Hepatocyte (in vitro differentiated cells): ENCODE measurements around the gene RBP5. TPM values are rescaled to one million over a fixed set of nuclear protein-coding genes. Genes with fewer than 3 reads are reported as not detected.
A peak's percentile ranks its signal among the peaks of the same experiment; 100 is the strongest.

Source experiments
- DNase-seq: peaks from one replicate; pipeline ENCODE4 v3.0.0-alpha.2; 2016; ENCODE audit warnings: low spot score
- H2AFZ ChIP-seq: fragments of 200-600 bp; sonication (generic); 2 replicates; pipeline ENCODE4 v1.6.0; 2016; ENCODE audit warnings: antibody characterized with exemption, mild to moderate bottlenecking
- H3K27ac ChIP-seq: fragments of 200-600 bp; sonication (generic); 2 replicates; pipeline ENCODE4 v1.5.1; 2016; ENCODE audit warnings: mild to moderate bottlenecking
- H3K27me3 ChIP-seq: fragments of 200-600 bp; sonication (generic); 2 replicates; pipeline ENCODE4 v1.6.1; 2016
- H3K36me3 ChIP-seq: fragments of 200-600 bp; sonication (generic); replicated peaks from 2 replicates; pipeline ENCODE4 v1.5.1; 2016; ENCODE audit warnings: low read depth; ENCODE audit not compliant: insufficient read depth
- H3K4me1 ChIP-seq: fragments of 200-600 bp; sonication (generic); 2 replicates; pipeline ENCODE4 v1.5.1; 2016; ENCODE audit warnings: mild to moderate bottlenecking, moderate library complexity; ENCODE audit not compliant: insufficient read depth
- H3K4me2 ChIP-seq: fragments of 200-600 bp; sonication (generic); 2 replicates; pipeline ENCODE4 v1.6.0; 2016
- H3K4me3 ChIP-seq: fragments of 200-600 bp; sonication (generic); 2 replicates; pipeline ENCODE4 v1.5.1; 2016; ENCODE audit warnings: mild to moderate bottlenecking
- H3K79me2 ChIP-seq: fragments of 200-600 bp; sonication (generic); 2 replicates; pipeline ENCODE4 v1.6.0; 2017; ENCODE audit warnings: mild to moderate bottlenecking
- H3K9me2 ChIP-seq: fragments of 200-600 bp; sonication (generic); replicated peaks from 2 replicates; pipeline ENCODE4 v1.6.0; 2017; ENCODE audit warnings: mild to moderate bottlenecking; ENCODE audit not compliant: insufficient read depth
- H3K9me3 ChIP-seq: fragments of 200-600 bp; sonication (generic); 2 replicates; pipeline ENCODE4 v1.5.1; 2016; ENCODE audit warnings: low read depth, mild to moderate bottlenecking
- H4K20me1 ChIP-seq: fragments of 200-600 bp; sonication (generic); 2 replicates; pipeline ENCODE4 v1.6.0; 2016; ENCODE audit warnings: mild to moderate bottlenecking; ENCODE audit not compliant: insufficient read depth, poor library complexity, severe bottlenecking
- EZH2 ChIP-seq: fragments of 200-600 bp; sonication (generic); IDR thresholded peaks from 2 replicates; pipeline ENCODE4 v1.6.1; 2016; ENCODE audit warnings: antibody characterized with exemption, mild to moderate bottlenecking, borderline replicate concordance
- EZH2phosphoT487 ChIP-seq: fragments of 200-600 bp; sonication (generic); IDR thresholded peaks from one replicate; pipeline ENCODE4 v1.6.1; 2018; ENCODE audit warnings: antibody characterized with exemption, mild to moderate bottlenecking, low read depth, moderate library complexity; ENCODE audit not compliant: unreplicated experiment, severe bottlenecking
- WGBS: methylation state at CpG from one replicate; pipeline ENCODE4 v1.1.6; 2016; ENCODE audit warnings: low lambda C conversion rate; ENCODE audit errors: missing lambda C conversion rate; 5-methylcytosine and 5-hydroxymethylcytosine counted together
- polyA plus RNA-seq: library from polyadenylated mRNA; unstranded; fragments of >200 nt; fragmentation: Nextera tagmentation; extraction: Ambion mirVana; gene quantifications from 2 replicates; pipeline ENCODE4 v1.2.1, GENCODE V29; 2016
- total RNA-seq: library from RNA; depleted of rRNA; stranded (reverse); fragments of >200 nt; gene quantifications from 2 replicates; pipeline ENCODE4 v1.2.3, GENCODE V29; 2014
- TF ChIP-seq, protein P1 (sequence below): fragments of 200-600 bp; sonication (generic); IDR thresholded peaks from 2 replicates; pipeline ENCODE4 v1.5.1; 2016; ENCODE audit warnings: antibody characterized with exemption, mild to moderate bottlenecking; ENCODE audit not compliant: poor library complexity

Gene RBP5
- total and polyA plus RNA-seq, 2 experiments from 2014 or later = 11.1 to 30.0 TPM

- H3K4me3 ChIP-seq = no peak overlapping the region
- no peaks in the 10 kb centered on the region for H3K36me3 ChIP-seq
- peak; percentile 64 for DNase-seq
- TF ChIP-seq, protein P1, sequence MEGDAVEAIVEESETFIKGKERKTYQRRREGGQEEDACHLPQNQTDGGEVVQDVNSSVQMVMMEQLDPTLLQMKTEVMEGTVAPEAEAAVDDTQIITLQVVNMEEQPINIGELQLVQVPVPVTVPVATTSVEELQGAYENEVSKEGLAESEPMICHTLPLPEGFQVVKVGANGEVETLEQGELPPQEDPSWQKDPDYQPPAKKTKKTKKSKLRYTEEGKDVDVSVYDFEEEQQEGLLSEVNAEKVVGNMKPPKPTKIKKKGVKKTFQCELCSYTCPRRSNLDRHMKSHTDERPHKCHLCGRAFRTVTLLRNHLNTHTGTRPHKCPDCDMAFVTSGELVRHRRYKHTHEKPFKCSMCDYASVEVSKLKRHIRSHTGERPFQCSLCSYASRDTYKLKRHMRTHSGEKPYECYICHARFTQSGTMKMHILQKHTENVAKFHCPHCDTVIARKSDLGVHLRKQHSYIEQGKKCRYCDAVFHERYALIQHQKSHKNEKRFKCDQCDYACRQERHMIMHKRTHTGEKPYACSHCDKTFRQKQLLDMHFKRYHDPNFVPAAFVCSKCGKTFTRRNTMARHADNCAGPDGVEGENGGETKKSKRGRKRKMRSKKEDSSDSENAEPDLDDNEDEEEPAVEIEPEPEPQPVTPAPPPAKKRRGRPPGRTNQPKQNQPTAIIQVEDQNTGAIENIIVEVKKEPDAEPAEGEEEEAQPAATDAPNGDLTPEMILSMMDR = peak; percentile 55
- no peak for TF ChIP-seq EZH2phosphoT487
- no peak overlapping the region for H3K4me2 ChIP-seq
- no peaks in the 10 kb centered on the region for H3K27me3 ChIP-seq
- no peaks in the 10 kb centered on the region for H3K79me2 ChIP-seq
- 68% methylated on average over 5 of the region's 5 CpGs for WGBS
- H3K9me2 ChIP-seq = no peaks in the 10 kb centered on the region
- H3K27ac ChIP-seq = no peak overlapping the region
- no peaks in the 10 kb centered on the region for H4K20me1 ChIP-seq
- no peak overlapping the region for H2AFZ ChIP-seq
- no peaks in the 10 kb centered on the region for H3K4me1 ChIP-seq
- no peaks in the 10 kb centered on the region for H3K9me3 ChIP-seq
Observed at GRCh38 chr12:7142056-7142644, 13.5 kb upstream of the RBP5 start.

DNA sequence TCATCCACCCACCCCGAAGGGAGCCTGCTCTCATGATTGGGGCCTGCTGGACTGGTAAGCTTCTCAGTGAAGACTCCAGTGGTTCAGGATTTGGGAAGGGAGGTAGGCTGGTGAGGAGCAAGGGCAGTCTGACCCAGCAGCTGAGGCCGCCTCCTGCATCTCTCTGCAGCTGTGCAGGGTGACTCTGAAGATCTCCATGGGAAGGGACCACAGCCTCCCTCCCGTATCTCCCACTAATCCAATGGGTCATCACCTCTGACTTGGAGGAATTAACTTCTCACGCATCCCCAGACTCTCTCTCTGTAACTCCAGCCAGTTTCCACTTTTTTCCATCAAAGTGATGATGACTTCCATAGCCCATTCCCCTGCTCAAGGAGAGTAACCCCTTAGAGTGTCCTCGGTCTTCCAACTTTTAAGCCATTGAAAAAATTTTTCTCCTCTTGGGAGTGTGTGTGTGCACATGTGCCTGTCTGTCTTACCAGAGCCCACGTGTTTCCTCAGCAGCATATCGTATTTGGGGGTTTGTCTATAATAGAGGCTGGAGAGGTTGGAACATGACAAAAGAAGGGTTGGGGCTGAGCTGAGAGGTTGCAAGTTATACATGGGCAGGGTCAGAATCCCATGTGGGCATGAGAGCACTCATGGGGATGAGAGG is 12.8 kb upstream of the RBP5 start:
- TF ChIP-seq EZH2phosphoT487 = no peak
- TF ChIP-seq, protein P1 = no peak
- TF ChIP-seq EZH2 = no peak
- Histone ChIP-seq H3K4me1 (no peaks in the 10 kb centered on the region), H3K4me3 (no peak overlapping the region), H2AFZ (no peak overlapping the region), H3K4me2 (no peak overlapping the region), H3K27me3 (no peaks in the 10 kb centered on the region), H3K36me3 (no peaks in the 10 kb centered on the region), H3K27ac (no peak overlapping the region), H4K20me1 (no peaks in the 10 kb centered on the region), H3K79me2 (no peaks in the 10 kb centered on the region), H3K9me3 (no peaks in the 10 kb centered on the region), H3K9me2 (no peaks in the 10 kb centered on the region)
- no peak for DNase-seq
- 94% methylated on average over 7 of the region's 7 CpGs for WGBS

GRCh38 chr12:7139200-7139599 is 10.5 kb upstream of the RBP5 start:
- no peaks in the 10 kb centered on the region for H3K36me3 ChIP-seq
- no peak for DNase-seq
- 92% methylated on average over 2 of the region's 2 CpGs for WGBS

More at GRCh38 chr12:7139200-7139599, 10.5 kb upstream of the RBP5 start:
- Histone ChIP-seq H3K4me2 (no peak overlapping the region), H3K27ac (no peak overlapping the region), H3K9me3 (no peaks in the 10 kb centered on the region), H2AFZ (no peak overlapping the region), H3K9me2 (no peaks in the 10 kb centered on the region), H4K20me1 (no peaks in the 10 kb centered on the region), H3K79me2 (no peaks in the 10 kb centered on the region), H3K27me3 (no peaks in the 10 kb centered on the region), H3K4me3 (no peak overlapping the region), H3K4me1 (no peaks in the 10 kb centered on the region)
- TF ChIP-seq, protein P1 = no peak
- TF ChIP-seq EZH2 (no peak), EZH2phosphoT487 (no peak)
